GM19240 (cell line): ENCODE results near the gene MECR.

Experiments
- DNase-seq: peaks from one replicate; pipeline ENCODE4 v3.0.0; 2011; ENCODE audit warnings: low spot score; ENCODE audit not compliant: insufficient read length

MECR gene

GRCh38 chr1:29255134-29255666 lies 24.5 kb upstream of the MECR start:
- no peak for DNase-seq

- DNase-seq = no peak
These were observed 23.6 kb upstream of the MECR start for GRCh38 chr1:29254346-29254745.

- no peak for DNase-seq
These were observed 22.4 kb upstream of the MECR start for GRCh38 chr1:29253180-29253579.

- DNase-seq = no peak
These were observed 20.7 kb upstream of the MECR start for GRCh38 chr1:29251164-29252124.

GRCh38 chr1:29249951-29250581 lies 19.3 kb upstream of the MECR start:
- DNase-seq = no peak

GRCh38 chr1:29249170-29249691 lies 18.5 kb upstream of the MECR start:
- no peak for DNase-seq

GRCh38 chr1:29248409-29248808 lies 17.7 kb upstream of the MECR start:
- DNase-seq = no peak

- no peak for DNase-seq
These were observed 17.0 kb upstream of the MECR start for GRCh38 chr1:29247571-29248273.

- no peak for DNase-seq
These were observed 16.3 kb upstream of the MECR start for GRCh38 chr1:29247044-29247443.

- no peak for DNase-seq
These were observed 15.1 kb upstream of the MECR start for GRCh38 chr1:29245876-29246275.

GRCh38 chr1:29245261-29245660 lies 14.5 kb upstream of the MECR start:
- DNase-seq = no peak

- no peak for DNase-seq
These were observed 13.1 kb upstream of the MECR start for GRCh38 chr1:29243871-29244200.

- no peak for DNase-seq
These were observed 12.5 kb upstream of the MECR start for GRCh38 chr1:29243023-29243870.

- DNase-seq = no peak
These were observed 10.3 kb upstream of the MECR start for GRCh38 chr1:29240986-29241385.

GRCh38 chr1:29240400-29240837 lies 9.7 kb upstream of the MECR start:
- no peak for DNase-seq

- DNase-seq = no peak
These were observed 8.4 kb upstream of the MECR start for GRCh38 chr1:29239142-29239541.

- no peak for DNase-seq
These were observed 7.9 kb upstream of the MECR start for GRCh38 chr1:29238620-29239002.

- no peak for DNase-seq
These were observed 7.3 kb upstream of the MECR start for GRCh38 chr1:29237852-29238619.

- no peak for DNase-seq
These were observed 6.5 kb upstream of the MECR start for GRCh38 chr1:29237129-29237821.
